Stimulated activated CD4-positive, alpha-beta T cell treated with anti-CD3 and anti-CD28 coated beads, Interleukin-1b, Interleukin-23, amount 100 ng/mL, for 1 hour (primary cell): ENCODE data around the gene SYNE1.
"Not testable (repeated sequence)": the region's sequence is repeated elsewhere in the genome, so short reads cannot be mapped to it uniquely, and the experiment has no call there.

Experiments used
- DNase-seq, 2 donors: peaks; one replicate each; pipeline ENCODE4 v3.0.0-alpha.2; 2020; ENCODE audit warnings: low read depth in 2 of 2

Gene SYNE1

DNA sequence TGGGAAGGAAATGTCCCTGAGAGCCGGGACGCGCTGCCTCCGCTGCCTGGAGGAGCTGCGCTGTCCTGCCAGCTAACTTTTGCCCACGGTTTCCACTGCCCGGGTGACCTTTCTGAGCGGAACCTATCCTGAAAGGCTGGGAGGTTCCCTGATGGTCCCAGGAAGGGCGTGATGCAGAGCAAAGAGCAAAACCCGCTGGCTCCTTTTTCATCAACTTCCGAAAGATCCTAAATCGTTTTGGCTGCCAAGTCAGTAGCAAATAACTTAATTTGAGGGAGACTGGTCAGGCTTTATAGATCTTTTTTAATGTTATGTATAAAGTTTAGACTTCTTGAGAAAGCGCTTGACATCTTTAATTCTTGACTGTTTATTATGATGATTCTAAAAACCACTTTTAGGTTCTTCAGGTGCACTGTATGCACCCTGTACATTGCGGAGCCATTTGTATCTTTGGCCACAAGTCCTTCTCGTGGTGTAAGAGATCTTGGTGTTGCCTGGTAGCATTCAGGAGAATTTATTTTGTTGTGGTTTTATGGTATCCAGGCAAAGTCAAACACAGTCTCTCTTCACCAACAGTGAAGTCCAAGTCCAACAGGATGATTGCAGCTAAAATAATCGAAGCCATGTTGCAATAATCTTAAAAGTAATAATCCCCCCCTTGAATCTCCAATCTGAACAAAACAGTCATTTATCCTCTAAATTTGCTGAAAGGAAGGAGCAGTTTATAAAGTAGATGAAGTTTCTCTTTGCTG lies at the start of gene SYNE1:
TSS of gene SYNE1 (minus strand) at position 67 of the 752 bp plus-strand sequence. CDS start 9,031 bp downstream, outside the sequence.
- no peak for DNase-seq

DNA sequence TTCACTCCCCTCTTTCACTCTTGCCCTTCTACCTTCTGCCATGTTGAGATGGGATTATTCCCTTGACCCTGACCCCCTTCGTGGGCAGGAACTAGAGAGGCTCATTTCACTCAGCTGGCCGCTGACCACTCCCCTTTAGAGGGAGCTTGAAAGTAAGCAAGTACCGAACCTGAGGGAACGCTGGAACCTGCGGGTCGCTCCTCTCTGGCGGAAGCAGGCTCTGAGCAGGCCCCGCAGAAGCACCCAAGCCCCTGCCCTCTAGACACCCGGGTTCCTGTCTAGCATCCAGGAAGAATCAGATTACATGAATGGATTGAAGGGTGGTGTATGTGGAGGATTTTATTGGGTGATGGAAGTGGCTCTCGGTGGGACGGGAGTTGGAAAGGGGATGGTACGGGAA lies 48.7 kb upstream of the SYNE1 start:
- DNase-seq: no peak

- DNase-seq: not testable (repeated sequence)
Measured at GRCh38 chr6:152682935-152683334, 45.8 kb upstream of the SYNE1 start.

GRCh38 chr6:152682141-152682540 lies 45.0 kb upstream of the SYNE1 start:
- no peak for DNase-seq

- no peak for DNase-seq
Measured at GRCh38 chr6:152680879-152681517, 43.8 kb upstream of the SYNE1 start.

- DNase-seq: no peak
Measured at GRCh38 chr6:152680151-152680550, 43.0 kb upstream of the SYNE1 start.

DNA sequence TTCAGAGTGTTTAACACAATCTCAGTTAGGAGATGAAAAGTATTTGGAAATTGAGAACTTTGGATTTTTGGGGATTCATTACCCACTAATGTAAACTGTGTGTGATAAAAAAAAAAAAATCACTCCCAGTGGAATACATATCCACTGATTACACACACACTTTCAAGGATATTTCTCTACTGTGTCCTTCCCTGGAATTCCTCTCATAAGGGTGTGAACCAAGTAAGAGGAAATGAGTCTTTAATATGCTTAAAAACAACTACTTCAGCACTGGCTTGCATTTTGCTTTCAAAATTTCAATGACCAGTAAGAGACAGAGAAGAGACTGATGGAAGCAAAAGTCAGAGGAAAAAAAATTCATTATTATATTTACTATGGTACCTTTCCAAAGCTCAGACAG lies 36.1 kb upstream of the SYNE1 start:
- DNase-seq: no peak

- DNase-seq: no peak
Measured at GRCh38 chr6:152671171-152671570, 34.0 kb upstream of the SYNE1 start.

DNA sequence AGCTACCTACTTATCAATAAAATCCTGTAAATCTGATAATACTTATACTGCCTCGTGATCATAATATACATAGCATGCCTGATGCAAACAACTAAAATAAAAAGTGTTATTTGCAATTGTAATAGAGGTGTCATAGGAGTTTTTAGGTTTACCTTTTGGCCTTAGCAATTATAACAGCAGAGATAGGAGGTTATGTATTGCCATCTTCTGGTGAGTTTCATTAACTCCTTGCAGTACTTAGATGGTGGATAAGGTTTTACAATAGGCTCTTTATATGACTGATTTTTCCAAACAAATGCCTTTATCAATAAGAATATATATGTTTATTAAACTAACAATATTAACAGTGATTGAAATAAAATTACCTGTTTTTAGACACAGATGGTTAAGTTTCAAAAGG lies 32.7 kb upstream of the SYNE1 start:
- DNase-seq: no peak

DNA sequence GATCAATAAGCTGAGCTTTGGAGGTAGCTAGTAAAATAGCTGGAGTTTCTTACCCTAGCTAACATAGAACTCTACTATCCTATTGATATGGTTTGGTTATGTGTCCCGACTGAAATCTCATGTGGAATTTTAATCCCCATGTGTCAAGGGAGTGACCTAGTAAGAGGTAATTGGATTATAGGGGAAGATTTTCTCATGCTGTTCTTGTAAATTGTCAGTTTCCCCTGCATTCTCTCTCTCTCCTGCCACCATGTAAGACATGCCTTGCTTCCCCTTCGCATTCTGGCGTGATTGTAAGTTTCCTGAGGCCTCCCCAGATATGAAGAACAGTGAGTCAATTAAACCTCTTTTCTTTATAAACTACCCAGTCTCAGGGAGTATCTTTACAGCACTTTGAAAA lies 24.6 kb upstream of the SYNE1 start:
- DNase-seq: no peak

DNA sequence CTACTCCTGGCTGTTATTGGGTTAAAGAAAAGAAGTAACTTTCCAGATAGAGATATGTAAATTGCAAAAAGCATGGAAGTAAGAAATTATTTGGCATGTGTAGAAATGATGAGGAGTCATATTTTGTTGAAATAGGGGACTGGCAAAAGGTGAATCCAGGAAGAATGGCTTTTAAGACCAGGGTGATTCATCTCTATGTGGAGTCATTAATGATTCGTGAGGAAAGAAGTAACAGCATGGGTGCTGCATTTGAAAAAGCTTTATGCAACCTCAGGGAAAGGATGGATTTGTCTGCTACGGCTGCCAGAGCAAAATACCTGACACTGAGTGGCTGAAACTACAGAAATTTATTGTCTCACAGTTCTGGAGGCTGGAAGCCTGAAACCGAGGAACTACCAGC lies 14.8 kb upstream of the SYNE1 start:
- no peak for DNase-seq

GRCh38 chr6:152648105-152648504 lies 10.9 kb upstream of the SYNE1 start:
- no peak for DNase-seq

- DNase-seq: not testable (repeated sequence)
Measured at GRCh38 chr6:152646732-152647131, 9.6 kb upstream of the SYNE1 start.

DNA sequence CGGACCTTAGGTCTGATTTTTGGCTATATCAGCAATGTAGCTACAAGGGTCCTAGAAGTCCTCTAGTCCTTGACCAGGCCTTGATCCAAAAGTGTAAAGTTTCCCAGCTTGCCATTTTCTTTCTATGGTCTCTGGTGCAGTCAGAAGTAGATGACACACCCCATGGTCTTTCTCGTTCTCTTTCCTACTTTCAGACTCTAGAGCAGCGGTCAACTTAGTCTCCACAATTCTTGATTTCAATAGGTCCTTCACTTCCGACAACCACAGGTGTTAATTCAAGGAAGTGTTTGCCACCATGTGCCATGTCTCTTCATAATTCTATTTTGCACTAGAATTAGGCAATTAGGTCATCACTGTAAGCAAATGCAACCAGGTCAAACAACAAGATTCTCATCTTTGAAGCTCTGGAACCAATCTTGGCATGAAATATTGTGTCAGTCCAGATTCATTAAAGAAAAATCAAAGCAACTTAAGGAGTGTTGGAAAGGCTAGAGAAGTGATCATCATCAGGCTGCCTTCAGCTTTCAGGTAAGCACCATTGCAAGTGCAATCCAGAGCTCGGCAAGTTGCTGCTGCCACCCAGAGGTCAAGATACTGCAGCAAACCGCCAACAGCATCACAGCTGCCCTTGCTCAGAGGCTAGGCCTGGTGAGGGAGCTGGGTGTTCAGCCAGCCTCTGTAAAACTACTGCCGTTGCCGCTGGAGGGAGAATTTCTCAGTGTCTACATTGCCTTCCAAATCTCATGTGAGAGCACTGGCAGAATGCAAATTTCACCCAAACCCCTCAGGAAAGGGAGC lies 5.6 kb upstream of the SYNE1 start:
- DNase-seq: no peak

GRCh38 chr6:152636609-152637295 lies 410 bp downstream of the SYNE1 start:
- no peak for DNase-seq

DNA sequence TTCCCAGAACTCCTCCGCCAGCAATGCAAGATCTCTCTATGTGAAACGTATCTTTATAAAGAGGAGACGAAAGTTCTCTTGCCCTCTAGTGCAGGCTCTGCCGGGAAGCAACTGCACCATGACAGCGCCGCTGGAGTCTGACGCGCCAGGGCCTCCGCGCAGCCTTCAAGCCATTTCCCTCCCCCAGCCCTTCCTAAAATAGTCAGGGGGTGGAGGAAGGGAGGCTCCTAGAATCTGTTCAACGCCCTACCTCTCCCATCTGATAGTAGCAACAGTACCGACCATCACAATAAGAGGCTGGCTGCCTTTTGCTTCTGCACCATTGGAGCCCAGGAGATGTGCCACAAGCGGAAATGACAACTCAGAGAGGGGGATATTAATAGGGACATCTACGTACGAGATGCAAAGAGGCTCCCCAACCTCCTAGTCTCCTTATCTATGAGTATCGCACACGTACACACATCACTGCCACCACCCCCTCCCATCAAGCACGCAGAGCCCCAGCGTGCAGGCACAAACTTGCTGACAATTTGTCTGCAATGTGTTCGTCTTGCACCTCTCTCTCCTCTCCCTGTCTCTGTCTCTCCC lies 1.0 kb downstream of the SYNE1 start:
- no peak for DNase-seq

DNA sequence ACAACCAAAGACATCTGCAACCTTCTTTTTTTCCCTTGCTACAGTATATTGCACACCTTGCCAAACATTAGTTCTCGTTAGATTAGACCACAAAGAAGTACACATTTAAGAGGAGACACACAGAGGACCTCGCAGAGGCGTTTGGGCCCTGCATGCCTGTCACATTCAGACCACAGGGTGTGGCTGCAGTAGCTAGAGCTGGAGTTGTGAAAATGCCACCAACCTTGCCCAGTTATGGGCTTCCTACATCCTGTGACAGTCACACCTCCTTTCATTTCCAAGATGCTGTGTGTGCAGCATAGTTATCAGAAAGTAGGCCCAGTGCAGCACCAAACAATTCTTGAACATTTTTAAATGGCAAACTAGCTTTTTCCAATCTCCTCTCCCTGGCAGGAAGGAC lies 2.4 kb downstream of the SYNE1 start:
- DNase-seq: no peak

DNA sequence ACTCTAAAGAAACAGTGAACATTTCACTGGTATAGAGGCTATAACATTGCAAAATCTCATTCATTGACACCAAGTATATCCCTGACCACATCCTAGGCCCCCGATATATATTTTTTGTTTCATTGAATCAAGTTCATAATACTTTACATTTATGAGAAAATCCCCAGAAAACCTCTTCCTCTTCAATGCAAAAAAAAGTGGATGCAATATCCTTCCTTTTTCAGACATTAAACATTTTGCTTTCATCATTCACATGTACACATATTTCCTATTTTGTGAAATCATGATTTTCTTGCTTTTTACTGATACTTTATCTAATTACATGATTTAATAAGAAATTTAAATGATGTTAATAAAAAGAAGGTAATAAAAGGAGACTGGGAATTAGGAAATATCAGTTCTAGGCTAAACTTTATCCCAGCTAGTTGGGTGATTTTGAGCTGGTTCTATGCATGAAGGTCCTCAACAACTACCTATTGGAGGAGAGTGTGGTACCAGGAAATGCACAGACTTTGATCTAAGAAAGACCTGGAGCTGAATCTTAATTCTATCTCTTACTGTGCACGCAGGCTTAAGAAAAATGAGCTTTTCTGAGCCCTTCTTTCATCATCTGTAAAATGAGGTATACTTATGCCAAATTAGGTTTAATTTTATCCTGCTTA lies 4.9 kb downstream of the SYNE1 start:
- no peak for DNase-seq

DNA sequence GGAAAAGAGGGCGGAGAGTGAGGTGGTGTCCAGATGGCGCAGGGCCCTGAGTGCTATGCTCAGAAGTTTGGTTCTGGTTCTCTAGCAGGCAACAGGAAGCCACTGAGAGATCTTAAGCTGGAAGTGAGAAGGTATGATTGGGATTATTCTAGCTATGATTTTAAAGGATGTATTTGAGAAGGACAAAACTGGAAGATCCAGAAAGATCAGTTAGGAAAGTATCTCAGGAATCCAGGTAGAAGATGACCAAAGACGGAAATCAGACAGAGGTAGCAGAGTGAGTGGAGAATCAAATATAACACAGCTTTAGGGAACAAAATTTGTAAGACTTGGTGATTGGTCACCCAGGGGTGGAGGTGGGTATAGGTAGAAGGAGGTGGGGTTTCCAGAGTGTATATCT lies 5.8 kb downstream of the SYNE1 start:
- no peak for DNase-seq

DNA sequence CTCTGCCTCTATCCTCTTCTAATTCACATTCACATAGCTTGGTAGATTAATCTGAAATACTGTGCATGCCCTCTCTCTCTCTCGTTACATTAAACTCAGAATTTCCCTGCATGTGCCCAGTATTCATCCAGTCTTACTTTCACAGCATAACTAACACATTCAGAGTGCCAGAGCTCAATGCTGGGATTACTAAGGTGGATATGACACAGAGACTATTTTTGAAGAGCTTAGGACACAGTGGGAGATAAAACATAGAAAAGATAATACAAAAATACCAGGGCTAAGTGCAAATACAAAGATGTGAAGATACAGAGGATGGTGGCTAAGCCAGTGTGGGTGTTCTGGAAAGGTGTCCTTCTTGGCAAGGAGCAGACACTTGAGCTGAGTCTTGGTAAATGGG lies 6.3 kb downstream of the SYNE1 start:
- no peak for DNase-seq

DNA sequence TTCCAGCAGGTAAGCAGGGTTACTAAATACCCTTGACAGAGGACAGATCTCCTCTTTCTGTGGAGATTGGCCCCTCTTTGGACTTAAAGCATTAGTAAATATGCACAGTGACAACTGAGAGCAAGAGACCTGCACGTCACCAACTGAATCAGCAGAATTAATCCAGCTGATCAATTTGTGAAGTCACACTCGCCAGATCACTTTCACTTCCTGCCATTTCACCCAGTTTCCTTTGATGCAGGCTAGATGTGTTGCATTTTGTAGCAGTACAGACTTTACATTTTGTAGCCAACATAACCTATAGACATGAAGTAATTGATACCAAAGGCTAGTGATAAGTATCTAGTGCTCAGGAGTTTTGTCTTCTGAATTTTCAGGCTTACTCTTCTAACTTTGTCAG lies 11.9 kb downstream of the SYNE1 start:
- no peak for DNase-seq
